ENCODE results near the gene ZDHHC11. TPM values are rescaled to one million over a fixed set of nuclear protein-coding genes. Genes with fewer than 3 reads are reported as not detected.
"Not testable (repeated sequence)": the region's sequence is repeated elsewhere in the genome, so short reads cannot be mapped to it uniquely, and the experiment has no call there.

Gene ZDHHC11
- total RNA-seq, 1 donor from 2014 or later: 6.3 TPM

DNA sequence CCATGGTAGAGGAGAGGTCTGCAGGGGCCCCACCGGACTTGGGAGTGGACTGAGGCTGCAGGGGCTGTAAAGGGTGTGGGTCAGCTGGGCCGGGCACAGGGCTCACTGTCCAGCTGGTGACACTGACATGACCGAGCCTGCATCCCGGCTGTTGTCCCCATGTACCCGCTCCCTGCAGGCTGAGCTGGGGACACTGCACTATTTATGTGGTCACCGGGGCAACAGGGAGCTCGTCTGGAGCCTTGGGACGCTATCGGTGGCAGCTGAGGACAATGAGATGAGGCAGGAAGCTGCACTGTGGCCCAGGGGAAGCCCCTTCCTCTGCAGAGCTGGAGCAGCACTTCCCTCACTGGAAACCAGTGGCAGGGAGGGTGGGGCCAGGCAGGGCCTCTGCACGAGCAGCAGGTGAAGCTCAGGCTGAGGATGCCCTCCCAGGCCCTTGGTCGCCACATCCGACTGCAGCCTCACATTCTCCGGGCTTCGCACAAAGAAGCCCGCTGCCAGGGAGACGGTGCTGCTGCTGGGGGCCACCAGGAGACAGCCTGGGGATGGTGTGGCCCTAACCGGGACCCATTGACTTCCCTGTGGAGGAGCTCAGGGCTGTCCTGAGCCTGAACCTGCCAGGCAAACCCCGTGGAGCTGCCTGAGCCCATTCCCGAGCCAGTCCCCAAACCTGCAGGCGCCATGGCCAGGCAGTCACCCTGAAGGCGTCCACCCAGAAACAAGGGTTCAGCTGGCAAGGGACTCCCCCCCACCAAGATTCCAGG, 92.7 kb downstream of the ZDHHC11 start:
- DNase-seq (ENCODE audit: extremely low spot score, unreplicated experiment): peak; percentile 86
- H3K36me3 Mint-ChIP-seq (ENCODE audit: unreplicated experiment): no peaks in the 10 kb centered on the region
- H3K27ac Mint-ChIP-seq (ENCODE audit: unreplicated experiment): no peak overlapping the region
- H3K27me3 Mint-ChIP-seq (ENCODE audit: unreplicated experiment): peaks cover 8% of the 10 kb centered on the region
- H3K4me1 Mint-ChIP-seq (ENCODE audit: unreplicated experiment): no peaks in the 10 kb centered on the region
- H3K4me3 Mint-ChIP-seq (ENCODE audit: unreplicated experiment): no peak overlapping the region
- H3K9me3 Mint-ChIP-seq (ENCODE audit: unreplicated experiment): no peaks in the 10 kb centered on the region
- TF ChIP-seq, protein P1, sequence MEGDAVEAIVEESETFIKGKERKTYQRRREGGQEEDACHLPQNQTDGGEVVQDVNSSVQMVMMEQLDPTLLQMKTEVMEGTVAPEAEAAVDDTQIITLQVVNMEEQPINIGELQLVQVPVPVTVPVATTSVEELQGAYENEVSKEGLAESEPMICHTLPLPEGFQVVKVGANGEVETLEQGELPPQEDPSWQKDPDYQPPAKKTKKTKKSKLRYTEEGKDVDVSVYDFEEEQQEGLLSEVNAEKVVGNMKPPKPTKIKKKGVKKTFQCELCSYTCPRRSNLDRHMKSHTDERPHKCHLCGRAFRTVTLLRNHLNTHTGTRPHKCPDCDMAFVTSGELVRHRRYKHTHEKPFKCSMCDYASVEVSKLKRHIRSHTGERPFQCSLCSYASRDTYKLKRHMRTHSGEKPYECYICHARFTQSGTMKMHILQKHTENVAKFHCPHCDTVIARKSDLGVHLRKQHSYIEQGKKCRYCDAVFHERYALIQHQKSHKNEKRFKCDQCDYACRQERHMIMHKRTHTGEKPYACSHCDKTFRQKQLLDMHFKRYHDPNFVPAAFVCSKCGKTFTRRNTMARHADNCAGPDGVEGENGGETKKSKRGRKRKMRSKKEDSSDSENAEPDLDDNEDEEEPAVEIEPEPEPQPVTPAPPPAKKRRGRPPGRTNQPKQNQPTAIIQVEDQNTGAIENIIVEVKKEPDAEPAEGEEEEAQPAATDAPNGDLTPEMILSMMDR (IDR thresholded peaks at IDR 0.05): no peak

- Mint-ChIP-seq H3K9me3 (ENCODE audit: unreplicated experiment) (no peaks in the 10 kb centered on the region), H3K27me3 (ENCODE audit: unreplicated experiment) (peaks cover 8% of the 10 kb centered on the region), H3K36me3 (ENCODE audit: unreplicated experiment) (no peaks in the 10 kb centered on the region), H3K4me3 (ENCODE audit: unreplicated experiment) (no peak overlapping the region), H3K27ac (ENCODE audit: unreplicated experiment) (no peak overlapping the region), H3K4me1 (ENCODE audit: unreplicated experiment) (no peaks in the 10 kb centered on the region)
- DNase-seq (ENCODE audit: extremely low spot score, unreplicated experiment): peak; percentile 82
- TF ChIP-seq, protein P1 (IDR thresholded peaks at IDR 0.05): no peak
Observed at GRCh38 chr5:757346-757930, 93.3 kb downstream of the ZDHHC11 start.

GRCh38 chr5:756865-757345, 93.9 kb downstream of the ZDHHC11 start:
- Mint-ChIP-seq H3K9me3 (ENCODE audit: unreplicated experiment) (no peaks in the 10 kb centered on the region), H3K27me3 (ENCODE audit: unreplicated experiment) (peaks cover 8% of the 10 kb centered on the region), H3K4me1 (ENCODE audit: unreplicated experiment) (no peaks in the 10 kb centered on the region), H3K36me3 (ENCODE audit: unreplicated experiment) (no peaks in the 10 kb centered on the region), H3K27ac (ENCODE audit: unreplicated experiment) (no peak overlapping the region), H3K4me3 (ENCODE audit: unreplicated experiment) (no peak overlapping the region)
- TF ChIP-seq, protein P1 (IDR thresholded peaks at IDR 0.05): no peak
- DNase-seq (ENCODE audit: extremely low spot score, unreplicated experiment): peak; percentile 83

DNA sequence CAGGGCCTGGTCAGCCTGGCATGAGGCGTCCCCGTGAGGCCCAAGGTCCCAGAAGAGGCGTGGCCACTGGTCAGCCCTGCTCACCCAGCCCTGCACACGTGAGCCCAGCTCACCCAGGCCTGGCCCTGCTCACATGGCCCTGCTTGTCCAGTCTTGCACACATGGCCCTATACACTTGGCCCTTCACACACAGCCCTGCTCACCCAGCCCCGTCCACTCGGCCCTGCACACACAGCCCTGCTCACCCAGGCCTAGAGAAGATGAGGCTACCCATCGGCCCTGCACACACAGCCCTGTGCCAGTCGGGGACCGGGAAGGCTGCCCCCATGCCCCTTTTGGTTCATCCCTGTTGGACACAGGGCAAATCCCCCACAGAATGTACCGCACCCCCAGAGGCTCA, 94.6 kb downstream of the ZDHHC11 start:
- Mint-ChIP-seq H3K27me3 (ENCODE audit: unreplicated experiment) (peaks cover 8% of the 10 kb centered on the region), H3K27ac (ENCODE audit: unreplicated experiment) (no peak overlapping the region), H3K4me3 (ENCODE audit: unreplicated experiment) (no peak overlapping the region), H3K4me1 (ENCODE audit: unreplicated experiment) (no peaks in the 10 kb centered on the region), H3K9me3 (ENCODE audit: unreplicated experiment) (no peaks in the 10 kb centered on the region), H3K36me3 (ENCODE audit: unreplicated experiment) (no peaks in the 10 kb centered on the region)
- DNase-seq (ENCODE audit: extremely low spot score, unreplicated experiment): peak; percentile 86
- TF ChIP-seq, protein P1 (IDR thresholded peaks at IDR 0.05): no peak

- H3K4me1 Mint-ChIP-seq (ENCODE audit: unreplicated experiment): not testable (repeated sequence)
Observed at GRCh38 chr5:754143-754632, 96.6 kb downstream of the ZDHHC11 start.

GRCh38 chr5:753567-754142, 97.1 kb downstream of the ZDHHC11 start:
- not testable (repeated sequence) for H3K4me3 Mint-ChIP-seq (ENCODE audit: unreplicated experiment); H3K36me3 Mint-ChIP-seq (ENCODE audit: unreplicated experiment); H3K9me3 Mint-ChIP-seq (ENCODE audit: unreplicated experiment); H3K27ac Mint-ChIP-seq (ENCODE audit: unreplicated experiment); H3K27me3 Mint-ChIP-seq (ENCODE audit: unreplicated experiment); H3K4me1 Mint-ChIP-seq (ENCODE audit: unreplicated experiment)
- peak; percentile 78 for DNase-seq (ENCODE audit: extremely low spot score, unreplicated experiment)

More at GRCh38 chr5:754143-754632, 96.6 kb downstream of the ZDHHC11 start:
- not testable (repeated sequence) for H3K4me3 Mint-ChIP-seq (ENCODE audit: unreplicated experiment); H3K27ac Mint-ChIP-seq (ENCODE audit: unreplicated experiment); H3K9me3 Mint-ChIP-seq (ENCODE audit: unreplicated experiment); H3K27me3 Mint-ChIP-seq (ENCODE audit: unreplicated experiment); H3K36me3 Mint-ChIP-seq (ENCODE audit: unreplicated experiment)
- peak; percentile 76 for DNase-seq (ENCODE audit: extremely low spot score, unreplicated experiment)

- not testable (repeated sequence) for H3K4me3 Mint-ChIP-seq (ENCODE audit: unreplicated experiment); H3K36me3 Mint-ChIP-seq (ENCODE audit: unreplicated experiment); H3K4me1 Mint-ChIP-seq (ENCODE audit: unreplicated experiment); DNase-seq (ENCODE audit: extremely low spot score, unreplicated experiment); H3K9me3 Mint-ChIP-seq (ENCODE audit: unreplicated experiment); H3K27ac Mint-ChIP-seq (ENCODE audit: unreplicated experiment); H3K27me3 Mint-ChIP-seq (ENCODE audit: unreplicated experiment)
Observed at GRCh38 chr5:752532-753115, 98.2 kb downstream of the ZDHHC11 start.

DNA sequence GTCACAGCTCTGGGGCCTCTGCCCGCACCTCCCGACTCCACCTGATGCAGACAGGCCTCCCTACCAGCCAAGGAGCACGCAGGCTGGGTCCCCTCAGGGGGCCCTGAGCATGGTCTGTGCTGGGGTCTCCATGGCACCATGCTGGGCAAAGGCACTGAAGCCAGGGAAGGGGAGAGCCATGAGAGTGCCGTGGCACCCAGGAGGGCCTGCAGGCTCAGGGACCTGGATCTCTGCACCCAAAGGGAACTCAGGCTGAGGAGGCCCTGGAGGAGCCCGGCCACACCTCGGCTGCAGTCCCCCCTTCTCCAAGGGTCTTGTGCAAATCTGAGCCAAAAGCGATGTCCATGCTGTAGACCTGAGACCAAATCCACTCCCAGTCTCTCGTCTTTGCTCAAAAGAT, 98.8 kb downstream of the ZDHHC11 start:
- H3K27me3 Mint-ChIP-seq (ENCODE audit: unreplicated experiment); H3K4me3 Mint-ChIP-seq (ENCODE audit: unreplicated experiment); H3K9me3 Mint-ChIP-seq (ENCODE audit: unreplicated experiment); H3K27ac Mint-ChIP-seq (ENCODE audit: unreplicated experiment); DNase-seq (ENCODE audit: extremely low spot score, unreplicated experiment); H3K36me3 Mint-ChIP-seq (ENCODE audit: unreplicated experiment); H3K4me1 Mint-ChIP-seq (ENCODE audit: unreplicated experiment): not testable (repeated sequence)
